Activated CD8-positive, alpha-beta memory T cell treated with anti-CD3 and anti-CD28 coated beads for 48 hours (primary cell): Measurements from ENCODE around the gene LMAN2.
"Not testable (repeated sequence)": the region's sequence is repeated elsewhere in the genome, so short reads cannot be mapped to it uniquely, and the experiment has no call there.

Source experiments
- DNase-seq, 3 experiments: peaks; one replicate each; pipeline ENCODE4 v3.0.0-alpha.2; 2020; ENCODE audit warnings: low read depth in 2 of 3, low spot score in 2 of 3

The LMAN2 gene

GRCh38 chr5:177365845-177366527 is 14.5 kb upstream of the LMAN2 start:
- no peak for DNase-seq

- DNase-seq, result no peak
Observed at GRCh38 chr5:177364159-177364962, 12.9 kb upstream of the LMAN2 start.

GRCh38 chr5:177363565-177363964 is 12.1 kb upstream of the LMAN2 start:
- no peak for DNase-seq

GRCh38 chr5:177362610-177363507 is 11.4 kb upstream of the LMAN2 start:
- peak in 1 of 3 experiments; percentile 56 for DNase-seq

DNA sequence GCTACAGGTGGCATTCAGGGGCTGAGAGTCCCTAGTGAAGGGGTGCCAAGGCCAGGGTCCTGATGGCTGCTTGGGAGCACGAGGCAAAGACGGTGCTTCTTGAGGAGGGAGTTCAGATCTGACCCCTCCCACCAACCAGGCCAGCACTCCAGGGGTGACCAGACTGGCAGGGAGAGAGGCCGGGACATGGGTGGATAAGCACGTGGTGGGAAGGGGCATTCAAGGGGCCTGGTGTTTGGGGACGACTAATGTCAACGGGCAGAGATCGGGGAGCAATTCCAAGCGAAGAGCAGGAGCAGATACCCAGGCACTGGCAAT is 10.8 kb upstream of the LMAN2 start:
- no peak for DNase-seq

DNA sequence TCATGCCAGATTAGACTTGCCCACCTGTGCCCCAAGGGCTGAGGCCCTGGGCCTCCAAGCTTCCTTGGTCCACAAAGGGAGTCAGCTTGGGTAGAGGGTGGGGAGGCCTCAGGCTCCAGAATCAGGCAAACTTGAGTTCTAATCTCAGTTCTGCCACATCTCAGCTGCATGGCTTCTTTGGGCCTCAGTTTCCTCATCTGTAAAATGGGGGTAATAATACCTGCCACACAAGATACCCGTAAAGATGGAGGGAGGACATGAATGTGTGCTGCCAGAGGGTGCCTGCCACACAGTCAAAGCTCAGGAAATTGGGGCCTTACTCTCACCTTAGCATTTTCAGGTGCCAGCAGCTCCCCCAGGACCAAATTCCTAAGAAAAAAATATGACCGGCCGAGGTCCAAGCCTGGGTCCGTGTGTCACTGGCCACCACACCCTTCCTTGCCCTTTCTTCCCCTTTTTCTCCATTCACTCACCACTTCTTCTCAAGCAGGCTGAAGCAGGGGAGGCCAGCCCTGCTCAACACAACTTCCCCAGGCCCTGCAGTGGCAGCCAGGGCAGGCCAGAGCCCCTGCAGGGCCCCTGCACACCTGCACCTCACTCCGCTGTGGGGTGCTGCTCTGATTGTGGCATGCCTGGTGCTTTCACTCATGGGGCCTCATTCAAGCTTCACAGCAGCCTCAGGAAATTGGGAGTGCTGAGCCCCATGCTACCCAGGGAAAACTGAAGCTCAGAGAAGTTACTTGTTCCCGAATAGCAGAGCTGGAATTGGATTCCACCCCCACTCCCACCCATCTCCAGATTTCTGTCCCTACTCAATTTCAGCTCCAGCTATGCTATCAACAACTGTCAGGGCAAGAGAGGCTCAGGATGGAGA is 10.2 kb upstream of the LMAN2 start:
- no peak for DNase-seq

DNA sequence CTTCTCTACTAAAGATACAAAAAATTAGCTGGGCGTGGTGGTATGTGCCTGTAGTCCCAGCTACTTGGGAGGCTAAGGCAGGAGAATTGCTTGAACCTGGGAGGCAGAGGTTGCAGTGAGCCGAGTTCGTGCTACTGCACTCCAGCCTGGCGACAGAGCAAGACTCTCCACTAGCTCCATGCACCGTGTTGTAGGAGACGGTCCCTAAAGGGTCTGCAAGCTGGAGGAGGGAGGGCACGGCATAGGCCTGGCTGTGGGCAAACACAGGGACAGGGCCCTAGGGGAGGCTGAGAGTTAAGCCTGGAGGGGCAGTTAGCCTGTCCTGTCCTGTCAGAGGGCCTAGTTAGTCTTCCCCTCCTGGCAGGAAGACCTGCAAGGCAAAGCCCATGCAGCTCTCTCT is 9.3 kb upstream of the LMAN2 start:
- DNase-seq, result not testable (repeated sequence)

GRCh38 chr5:177359860-177360259 is 8.4 kb upstream of the LMAN2 start:
- no peak for DNase-seq

DNA sequence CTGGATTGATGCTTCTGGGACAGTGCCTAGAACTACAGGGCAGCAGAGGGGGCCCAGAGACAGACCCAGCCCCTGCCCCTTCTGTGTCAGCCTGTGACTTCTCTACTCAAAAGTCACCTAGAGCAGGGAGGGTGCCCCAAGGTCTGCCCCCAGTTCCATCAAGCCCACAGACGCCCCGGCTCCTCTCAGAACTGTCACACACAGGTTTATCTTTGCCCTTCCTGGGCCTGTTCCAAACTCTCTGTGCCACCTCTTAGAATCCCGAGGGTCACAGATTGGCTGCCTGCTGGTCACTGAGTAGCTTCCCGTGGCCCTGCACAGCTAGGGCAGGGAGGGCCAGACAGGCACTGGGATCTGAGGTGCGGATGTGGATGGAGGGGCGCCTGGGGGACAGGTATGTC is 8.0 kb upstream of the LMAN2 start:
- DNase-seq, result no peak

DNA sequence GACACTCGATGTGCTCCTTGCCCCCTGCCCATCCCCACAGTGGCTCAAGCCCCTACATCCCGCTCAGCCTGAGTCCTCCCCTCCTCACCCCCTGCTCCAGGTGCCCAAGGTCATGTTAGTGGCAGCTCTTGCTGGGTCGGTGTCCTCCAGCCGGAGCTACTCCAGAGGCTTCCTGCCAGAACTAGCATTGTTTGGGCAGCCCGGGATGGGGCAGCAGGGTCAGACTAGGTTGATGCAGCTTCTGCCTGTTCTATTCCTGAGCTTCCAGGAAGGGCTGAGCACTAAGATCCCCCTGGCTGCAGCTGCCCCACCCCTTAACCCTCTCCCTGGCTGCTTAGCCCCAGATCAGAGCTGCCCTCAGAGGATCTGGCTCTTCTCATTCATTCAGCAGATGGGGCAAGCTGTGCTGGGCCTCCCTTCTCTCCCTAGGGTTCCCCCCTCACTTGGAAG is 6.9 kb upstream of the LMAN2 start:
- no peak for DNase-seq

GRCh38 chr5:177357459-177358351 is 6.2 kb upstream of the LMAN2 start, which contains the start of gene RGS14:
RGS14 (plus strand) TSS chr5:177357924; CDS start chr5:177358025, 101 bp downstream.
- DNase-seq, result peak in 1 of 3 experiments; percentile 44

- DNase-seq, result no peak
Observed at GRCh38 chr5:177357146-177357458, 5.6 kb upstream of the LMAN2 start.

- no peak for DNase-seq
Observed at GRCh38 chr5:177356746-177357145, 5.3 kb upstream of the LMAN2 start.

- no peak for DNase-seq
Observed at GRCh38 chr5:177355868-177356168, 4.3 kb upstream of the LMAN2 start.

GRCh38 chr5:177355162-177355867 is 3.8 kb upstream of the LMAN2 start:
- DNase-seq, result no peak

GRCh38 chr5:177354711-177355110 is 3.2 kb upstream of the LMAN2 start:
- DNase-seq, result no peak

DNA sequence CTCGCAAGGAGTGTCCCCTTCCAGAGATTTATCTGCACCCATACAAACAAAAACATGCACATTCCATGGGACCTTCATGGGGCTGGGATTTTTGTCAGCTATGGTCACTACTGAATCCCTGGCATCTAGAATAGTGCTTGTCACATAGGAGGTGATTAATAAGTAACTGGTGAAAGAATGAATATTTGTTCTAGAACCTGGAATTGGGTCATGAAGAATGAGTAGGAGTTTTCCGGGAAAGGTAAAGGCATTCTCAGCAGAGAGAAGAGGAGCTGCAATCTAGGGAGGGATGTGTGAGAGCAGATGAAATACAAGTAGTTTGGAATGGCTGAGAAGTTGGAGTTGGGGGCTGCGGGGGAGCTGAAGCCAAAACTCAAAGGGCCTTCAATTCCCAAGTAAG is 2.8 kb upstream of the LMAN2 start:
- DNase-seq, result no peak

DNA sequence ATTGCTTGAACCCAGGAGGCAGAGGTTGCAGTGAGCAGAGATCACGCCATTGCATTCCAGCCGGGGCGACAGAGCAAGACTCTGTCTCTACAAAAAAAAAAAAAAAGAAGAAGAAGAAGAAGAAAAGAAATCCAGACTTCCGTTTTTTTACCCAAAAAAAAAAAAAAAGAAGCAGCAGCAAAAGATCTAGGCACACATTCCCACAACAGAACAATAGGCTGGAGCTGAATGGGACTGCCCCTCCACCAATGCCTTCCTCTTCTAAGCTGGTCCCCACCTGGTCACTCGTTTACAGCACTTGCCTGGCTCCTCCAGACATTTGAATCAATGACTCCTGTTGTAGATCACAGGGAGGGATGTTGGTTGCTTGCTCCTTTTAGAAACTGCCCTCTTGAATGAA is 1.6 kb upstream of the LMAN2 start:
- no peak for DNase-seq

DNA sequence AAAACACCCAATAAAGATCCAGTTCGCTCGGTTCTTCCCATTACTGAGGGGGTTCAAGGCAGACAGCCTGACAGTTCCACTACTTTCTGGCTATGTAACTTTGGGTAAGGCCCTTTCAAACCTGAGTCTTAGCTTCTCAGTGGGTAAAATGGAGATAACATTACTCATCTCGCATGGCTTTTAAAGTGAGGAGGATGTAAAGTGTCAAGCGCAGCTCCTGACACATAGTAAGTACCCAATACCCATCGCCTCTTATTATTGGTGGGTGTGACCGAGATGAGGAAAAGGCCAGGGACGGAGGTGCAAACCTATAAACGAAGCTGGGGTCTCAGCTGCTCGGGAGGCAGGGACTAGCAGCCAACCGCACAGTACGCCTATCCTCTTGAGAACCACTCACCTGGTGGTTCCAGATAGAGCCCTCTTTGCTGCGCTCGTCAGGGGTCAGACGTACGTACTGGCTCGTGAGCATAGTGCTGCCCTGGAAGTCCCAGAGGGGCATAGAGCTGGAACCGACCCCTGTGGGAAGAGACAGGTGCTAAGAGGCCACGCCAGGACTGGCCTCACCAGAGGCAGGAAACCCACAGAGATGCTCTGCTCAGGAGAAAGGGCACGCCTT is 584 bp downstream of the LMAN2 start:
- no peak for DNase-seq
